ENCODE measurements around the gene FBXW4.

DNA sequence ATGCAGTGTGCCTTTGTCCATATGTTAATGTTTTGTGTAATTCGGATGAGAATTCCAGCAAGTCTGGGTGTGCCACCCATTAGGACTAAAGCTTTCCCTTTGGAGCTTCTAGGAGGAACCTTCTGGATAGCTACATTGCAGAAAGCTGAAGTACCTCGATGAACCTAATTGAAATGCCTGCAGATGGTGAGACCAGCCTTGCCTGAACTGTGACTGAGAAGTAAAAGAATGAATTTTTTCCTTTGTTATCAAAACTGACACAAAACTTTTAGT is 31.1 kb upstream of the FBXW4 start:
- TF ChIP-seq CTBP1 (IDR thresholded peaks at IDR 0.05; ENCODE audit: borderline replicate concordance) (no peak), L3MBTL2 (conservative IDR thresholded peaks at IDR 0.05) (no peak), SP1 (IDR thresholded peaks at IDR 0.05) (no peak), ELF4 (IDR thresholded peaks at IDR 0.05) (no peak)

All from HEK293T (cell line).